DMS53 treated with DMSO at 0.1 percent for 48 hours (cell line): ENCODE data around the gene WRAP73.

ENCODE experiments used
- DNase-seq: peaks from one replicate; lab custom pipeline; 2025; ENCODE audit not compliant: unreplicated experiment; lab: John Stamatoyannopoulos, UW

Gene WRAP73

DNA sequence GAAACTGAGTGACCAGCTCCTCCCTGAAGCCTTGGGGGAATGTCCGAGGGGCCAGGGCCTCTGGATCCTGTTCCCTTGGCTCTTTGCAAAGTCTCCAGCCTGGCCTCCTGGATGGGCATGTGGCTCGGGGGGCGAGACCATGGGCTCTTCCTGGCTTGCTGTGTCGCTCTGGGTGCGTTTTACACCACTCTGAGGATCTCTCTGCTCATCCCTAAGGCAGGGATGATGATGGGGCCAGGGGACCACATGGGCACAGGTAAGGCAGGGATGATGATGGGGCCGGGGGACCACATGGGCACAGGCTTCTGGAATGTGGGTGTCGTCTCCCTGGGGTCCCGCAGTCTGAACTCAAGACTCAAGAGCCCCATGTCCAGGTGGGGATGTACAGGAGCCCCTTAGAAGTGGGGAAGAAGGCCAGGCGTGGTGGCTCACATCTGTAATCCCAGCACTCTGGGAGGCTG is 20.1 kb upstream of the WRAP73 start:
- no peak for DNase-seq

GRCh38 chr1:3669421-3669821 is 19.5 kb upstream of the WRAP73 start:
- no peak for DNase-seq

- DNase-seq, result peak; percentile 85
These were observed 18.8 kb upstream of the WRAP73 start for GRCh38 chr1:3668585-3669300.

GRCh38 chr1:3668148-3668547 is 18.2 kb upstream of the WRAP73 start:
- no peak for DNase-seq

DNA sequence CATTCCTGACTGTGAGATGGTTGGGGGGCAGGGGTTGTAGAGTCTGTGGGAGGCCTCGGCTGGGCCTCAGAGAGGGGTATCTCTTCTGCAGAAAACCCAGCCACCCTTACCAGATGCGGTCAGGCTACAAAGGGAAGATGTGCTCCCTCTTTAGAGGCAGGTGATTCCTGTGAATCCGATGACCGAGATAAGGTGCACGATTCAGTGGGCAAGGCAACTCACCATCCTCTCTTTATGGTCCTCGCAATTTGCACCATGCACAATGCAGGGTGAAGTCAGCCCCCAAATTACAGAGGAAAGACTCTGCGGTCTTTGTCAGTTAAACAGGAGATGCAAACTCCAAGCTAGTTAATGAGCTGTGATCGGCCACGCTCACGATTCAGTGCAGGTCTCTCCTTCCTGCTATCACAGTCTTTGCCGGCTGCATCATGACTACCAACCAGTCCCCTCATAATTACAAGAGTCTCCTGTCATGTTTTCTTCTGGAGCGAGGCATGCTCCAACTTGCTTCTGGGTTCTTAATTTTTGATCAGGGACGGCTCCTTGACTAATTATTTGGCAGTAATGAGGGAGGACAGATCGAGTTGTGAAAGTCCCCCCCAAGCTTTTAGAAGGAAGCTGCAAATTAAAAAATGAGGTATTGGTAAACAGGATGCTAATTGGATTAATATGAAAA is 14.9 kb upstream of the WRAP73 start:
- no peak for DNase-seq

DNA sequence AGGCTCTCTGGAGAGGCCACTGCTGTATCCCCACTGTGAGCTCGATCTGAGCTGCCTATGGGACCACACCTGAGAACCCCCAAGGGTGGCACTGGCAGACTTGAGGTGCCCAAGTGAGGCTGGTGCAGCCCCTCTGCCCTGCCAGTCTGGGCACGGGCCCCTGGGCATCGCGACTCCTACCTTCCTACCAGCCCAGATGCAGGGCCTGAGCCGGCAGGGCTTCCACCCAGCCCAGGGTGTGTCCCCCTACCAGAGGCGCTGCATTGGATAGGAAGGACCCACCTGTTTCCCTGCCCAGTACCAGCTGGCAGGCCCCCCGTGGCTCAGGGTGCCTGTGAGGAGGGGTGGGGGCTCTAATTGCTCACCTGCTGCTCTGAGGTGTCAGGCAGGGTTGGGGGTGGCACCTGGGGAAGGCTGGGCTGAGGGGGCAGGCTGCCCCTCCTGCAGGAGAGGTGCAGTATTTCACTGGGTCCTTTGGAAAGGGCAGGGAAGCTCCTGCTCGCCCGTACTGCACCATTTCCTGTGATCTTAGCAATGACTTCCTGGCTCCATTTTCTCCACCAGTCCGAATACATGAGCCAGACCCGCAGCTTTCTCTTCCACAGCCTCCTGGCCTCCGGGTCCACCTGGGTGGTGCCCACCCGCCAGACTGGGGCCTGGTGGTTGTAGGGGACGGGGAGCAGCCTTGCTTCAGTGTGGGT is 14.2 kb upstream of the WRAP73 start:
- no peak for DNase-seq

DNA sequence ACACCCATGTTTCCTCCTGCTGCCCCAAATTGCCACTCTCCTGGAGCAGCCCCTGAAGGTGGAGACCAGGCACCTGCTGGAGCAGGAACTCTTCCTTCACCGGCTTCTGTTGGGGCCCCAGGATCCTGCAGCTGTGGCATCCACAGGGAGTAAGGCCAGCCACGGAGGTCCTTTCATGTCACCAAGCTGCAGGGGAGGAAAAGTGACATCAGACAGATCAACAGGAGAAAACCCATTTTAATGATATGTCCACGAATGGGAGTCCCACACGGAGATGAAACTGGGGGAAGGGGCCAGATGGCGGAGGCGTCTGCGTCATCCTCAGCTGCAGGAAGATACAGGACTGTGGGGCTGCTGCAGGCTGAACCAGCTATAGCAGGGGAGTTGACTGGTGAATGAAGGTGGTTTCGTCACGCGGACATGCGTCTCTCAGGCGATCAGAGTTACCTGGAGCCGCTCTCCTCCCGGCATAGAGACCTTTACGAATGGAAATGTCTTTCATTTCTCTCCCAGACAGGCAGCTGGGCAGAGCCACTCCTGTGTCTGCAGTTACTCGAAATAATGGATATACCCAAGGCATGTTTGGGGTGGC is 12.3 kb upstream of the WRAP73 start:
- no peak for DNase-seq

GRCh38 chr1:3661631-3662030 is 11.7 kb upstream of the WRAP73 start:
- no peak for DNase-seq

GRCh38 chr1:3660704-3661103 is 10.8 kb upstream of the WRAP73 start:
- no peak for DNase-seq

DNA sequence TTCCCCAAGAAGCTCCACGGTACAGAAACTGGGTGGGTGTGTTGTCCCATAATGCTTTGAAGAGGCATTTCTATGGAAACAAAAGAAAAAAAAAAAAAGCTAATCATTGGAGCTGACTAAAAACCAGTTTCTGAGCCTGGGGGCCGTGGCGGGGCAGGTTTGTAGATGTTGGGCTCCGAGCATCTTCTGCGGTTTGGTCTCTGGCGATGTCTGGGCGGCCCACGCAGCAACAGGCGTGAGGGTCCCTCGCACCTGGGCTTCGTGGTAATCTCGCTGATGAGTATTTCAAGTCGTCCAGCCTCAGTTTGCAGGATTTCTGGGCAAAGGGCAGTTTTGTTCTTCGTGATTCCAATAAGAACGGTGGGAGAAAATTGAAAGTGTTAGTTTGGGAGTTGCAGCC is 9.2 kb upstream of the WRAP73 start:
- no peak for DNase-seq

DNA sequence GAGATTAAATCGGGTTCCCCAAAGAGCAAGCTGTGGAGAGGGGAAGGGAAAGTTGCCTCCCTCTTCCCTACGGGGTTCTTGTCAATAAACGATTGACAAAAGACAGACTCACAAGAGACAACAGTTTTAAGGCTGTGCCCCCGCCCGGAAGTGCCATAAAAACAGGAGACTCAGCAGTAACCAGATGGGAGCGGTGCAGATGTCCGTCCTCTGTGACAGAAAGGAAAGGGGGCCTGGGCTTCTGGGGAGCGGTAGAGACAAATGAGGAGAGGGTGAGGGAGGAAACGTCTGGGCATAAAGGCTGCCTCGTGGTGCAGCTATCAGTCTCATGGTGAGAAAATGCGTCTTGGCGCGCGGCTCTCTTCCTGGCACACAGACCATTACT is 8.3 kb upstream of the WRAP73 start:
- DNase-seq, result no peak

DNA sequence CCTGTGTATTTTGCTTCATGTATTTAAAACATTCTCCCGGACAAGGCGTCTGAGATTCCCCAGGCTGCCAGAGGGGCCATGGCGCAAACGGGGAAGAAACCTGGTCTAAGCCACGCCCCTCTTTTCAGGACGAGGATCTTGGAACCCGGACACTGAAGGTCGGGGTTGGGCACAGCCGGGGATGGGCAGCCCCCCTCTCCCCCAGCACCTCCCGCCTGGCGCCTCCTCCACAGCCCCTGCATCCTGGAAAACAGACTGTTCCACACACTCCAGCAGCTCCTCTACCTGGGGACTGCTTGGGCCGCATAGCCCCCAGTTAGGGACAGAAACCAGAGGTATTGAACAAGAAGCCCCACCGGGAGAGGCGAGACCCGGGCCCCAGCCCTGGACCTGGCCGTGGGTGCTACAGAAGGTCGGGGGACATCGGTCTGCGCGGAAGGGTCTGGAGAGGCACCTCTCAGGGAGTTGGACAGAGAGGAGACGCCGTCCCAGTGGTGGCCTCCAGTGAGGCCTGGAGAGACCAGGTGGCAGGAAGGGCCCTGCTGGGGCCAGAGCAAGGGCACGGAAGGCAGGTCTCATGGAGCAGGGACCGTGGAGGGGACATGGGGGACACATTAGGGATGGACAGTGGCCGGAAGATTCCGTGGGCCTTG is 7.8 kb upstream of the WRAP73 start:
- DNase-seq, result no peak

DNA sequence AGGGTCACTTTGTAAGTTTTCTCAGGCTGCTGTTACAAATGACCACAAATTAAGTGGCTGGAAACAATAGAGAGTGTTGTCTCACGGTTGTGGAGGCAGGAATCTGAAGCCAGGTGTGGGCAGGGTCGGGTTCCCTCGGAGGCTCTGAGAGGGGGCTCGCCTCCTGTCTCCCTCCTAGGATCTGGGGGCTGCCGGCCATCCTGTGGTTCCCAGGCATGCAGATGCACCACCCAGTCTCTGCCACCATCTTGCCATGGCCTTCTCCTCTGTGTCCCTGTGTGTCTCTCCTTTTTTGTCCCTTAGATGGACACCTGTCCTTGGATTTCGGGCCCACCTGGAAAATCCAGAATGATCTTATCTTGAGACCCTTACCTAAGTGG is 7.2 kb upstream of the WRAP73 start:
- no peak for DNase-seq

GRCh38 chr1:3656450-3657095 is 6.7 kb upstream of the WRAP73 start:
- no peak for DNase-seq

DNA sequence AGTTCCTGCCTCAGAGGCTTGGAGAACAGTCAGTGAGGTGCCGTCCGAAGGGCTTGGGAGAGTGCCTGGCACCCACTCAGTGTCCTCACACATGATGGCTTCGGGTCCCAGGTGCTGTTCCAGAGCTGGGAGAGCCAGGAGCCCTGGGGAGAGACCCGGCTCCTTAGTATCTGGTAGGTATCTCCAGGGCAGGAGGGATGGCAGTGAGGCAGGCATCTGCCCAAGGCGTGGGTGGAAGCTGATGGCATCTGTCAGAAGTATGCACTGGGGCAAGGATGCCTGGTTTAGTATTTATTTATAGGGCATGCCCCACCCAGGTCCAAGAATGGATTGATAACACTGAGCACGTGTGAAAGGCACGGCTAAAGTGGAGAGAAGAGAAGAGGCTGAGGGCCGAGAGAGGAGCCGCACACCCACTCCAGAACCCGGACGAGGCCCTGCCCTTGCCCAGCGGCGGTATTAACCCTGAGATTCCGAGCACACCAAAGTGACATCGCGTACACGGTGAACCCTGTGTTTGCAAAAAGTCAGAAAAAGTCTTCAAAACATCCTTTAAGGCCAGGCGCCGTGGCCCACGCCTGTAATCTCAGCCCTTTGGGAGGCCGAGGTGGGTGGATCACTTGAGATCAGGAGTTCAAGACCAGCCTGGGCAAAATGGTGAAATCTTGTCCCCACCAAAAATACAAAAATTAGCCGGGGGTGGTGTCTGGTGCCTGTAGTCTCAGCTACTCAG is 4.8 kb upstream of the WRAP73 start:
- DNase-seq, result no peak

GRCh38 chr1:3653286-3653618 is 3.3 kb upstream of the WRAP73 start:
- no peak for DNase-seq

- peak; percentile 26 for DNase-seq
These were observed 2.8 kb upstream of the WRAP73 start for GRCh38 chr1:3652548-3653285.

- DNase-seq, result peak; percentile 26
These were observed 2.1 kb upstream of the WRAP73 start, which contains the start of gene TP73 for GRCh38 chr1:3651930-3652547. Gene TP73, plus strand, starts transcription at chr1:3652516. Its CDS starts 29,850 bp downstream, at chr1:3682366.
